Keratinocyte (primary cell): ENCODE data around the gene PRKCE.

ENCODE experiments used
- CTCF ChIP-seq, 3 experiments: IDR thresholded peaks in 1 of 3; conservative IDR thresholded peaks in 1 of 3; optimal IDR thresholded peaks in 1 of 3; 2 replicates in 2 of 3; 3 replicates in 1 of 3; pipeline versions ENCODE3 to v1.5.1; 2011; ENCODE audit warnings: low read length in 3 of 3, mild to moderate bottlenecking in 3 of 3, moderate library complexity in 2 of 3, control low read depth in 1 of 3, inconsistent platforms in 1 of 3; ENCODE audit not compliant: insufficient read depth in 2 of 3; ENCODE audit errors: extremely low read depth in 1 of 3
- EZH2 ChIP-seq: IDR thresholded peaks from one replicate; pipeline ENCODE4 v1.6.1; 2012; ENCODE audit warnings: inconsistent platforms, mild to moderate bottlenecking, low read length, moderate library complexity

- no peak for TF ChIP-seq CTCF (optimal IDR thresholded peaks at IDR 0.05 in 1 of 3, IDR thresholded peaks at IDR 0.05 in 1 of 3, conservative IDR thresholded peaks at IDR 0.05 in 1 of 3; ENCODE audit: extremely low read depth in 1 of 3, insufficient read depth in 2 of 3, low read length in 3 of 3)
- TF ChIP-seq EZH2: no peak
These were observed 364.2 kb downstream of the PRKCE start for GRCh38 chr2:46015671-46016070.
